K562 (cell line): Measurements from ENCODE around the gene PAX5. TPM values are rescaled to one million over a fixed set of nuclear protein-coding genes. Genes with fewer than 3 reads are reported as not detected.

ENCODE experiments used
- ATAC-seq: fragments of 200-7000 bp; cut with Tn5 transposase; 3 replicates; pipeline ENCODE4 v1.9.1; 2020; ENCODE audit warnings: moderate library complexity
- BruUV-seq: library from RNA; stranded (reverse); fragments of 400-500 nt; replicated peaks from 2 replicates; lab custom pipeline; 2021; lab: Mats Ljungman, UMichigan
- CTCF ChIA-PET: fragments of 300-600 bp; formaldehyde crosslinking; extraction: SDS; loops from one replicate; lab custom pipeline; 2021; ENCODE audit warnings: low intra/inter-chr PET ratio; lab: Yijun Ruan, JAX
- POLR2A ChIA-PET: fragments of 300-600, 350-650 bp; sonication (Branson Sonifier 250); formaldehyde crosslinking; extraction: SDS; loops from one replicate; lab custom pipeline; 2021; ENCODE audit warnings: antibody characterized with exemption, inconsistent platforms; lab: Yijun Ruan, JAX
- DNase-seq, 4 experiments: peaks; one replicate each; pipeline versions ENCODE4 v3.0.0 to v3.0.0-alpha.2; 2011 to 2018; ENCODE audit warnings: low spot score in 3 of 4, mixed read lengths in 3 of 4; ENCODE audit errors: extremely low read depth in 1 of 4
- FAIRE-seq: peaks from 2 replicates; lab custom pipeline; 2011; peaks lifted over from hg19 to GRCh38; lab: Jason Lieb, UNC
- H2AFZ ChIP-seq: 2 replicates; pipeline ENCODE4 v1.6.0; 2011; ENCODE audit warnings: low read depth, low read length, control low read depth, inconsistent platforms
- H3K27ac ChIP-seq: fragments of 200-600 bp; 3 replicates; pipeline ENCODE4 v1.8.0; 2011; ENCODE audit warnings: low read depth, mild to moderate bottlenecking, control low read depth, inconsistent platforms, low read length, moderate library complexity, mixed read lengths; ENCODE audit errors: extremely low read depth
- H3K27me3 ChIP-seq, 2 experiments: fragments of 300-600 bp in 1 of 2; 2 replicates in 1 of 2; 3 replicates in 1 of 2; pipeline versions ENCODE4 v1.6.0 to v1.8.0; 2011; ENCODE audit warnings: inconsistent platforms in 2 of 2, low read length in 2 of 2, mild to moderate bottlenecking in 1 of 2, mixed read lengths in 1 of 2, moderate library complexity in 1 of 2; ENCODE audit not compliant: control insufficient read depth in 2 of 2, insufficient read depth in 2 of 2
- H3K36me3 ChIP-seq: fragments of 300-600 bp; 3 replicates; pipeline ENCODE4 v1.8.0; 2011; ENCODE audit warnings: mild to moderate bottlenecking, low read length, inconsistent platforms; ENCODE audit not compliant: control insufficient read depth, insufficient read depth
- H3K4me1 ChIP-seq, 2 experiments: fragments of 200-600 bp in 1 of 2; replicated peaks in 1 of 2; 2 replicates in 1 of 2; 3 replicates in 1 of 2; pipeline versions ENCODE4 v1.5.1 to v1.8.0; 2011; ENCODE audit warnings: inconsistent platforms in 2 of 2, low read length in 2 of 2, mild to moderate bottlenecking in 1 of 2, mixed read lengths in 1 of 2, moderate library complexity in 1 of 2; ENCODE audit not compliant: control insufficient read depth in 2 of 2, insufficient read depth in 2 of 2
- H3K4me2 ChIP-seq: 2 replicates; pipeline ENCODE4 v1.6.1; 2011; ENCODE audit warnings: low read length, control low read depth, inconsistent platforms, mixed read lengths; ENCODE audit not compliant: insufficient read depth
- H3K4me3 ChIP-seq: fragments of 200-600 bp; sonication (generic), shearing (Covaris generic); 2 replicates; pipeline ENCODE4 v1.5.1; 2016; ENCODE audit warnings: control low read depth, inconsistent platforms
- H3K79me2 ChIP-seq: fragments of 200-600 bp; 3 replicates; pipeline ENCODE4 v1.8.0; 2011; ENCODE audit warnings: low read length, inconsistent platforms; ENCODE audit not compliant: control insufficient read depth, insufficient read depth
- H3K9ac ChIP-seq, 2 experiments: 2 replicates each; pipeline versions ENCODE4 v1.6.0 to v1.6.1; 2011; ENCODE audit warnings: low read depth in 2 of 2, low read length in 2 of 2, control low read depth in 1 of 2, inconsistent platforms in 1 of 2, mild to moderate bottlenecking in 1 of 2, mixed read lengths in 1 of 2; ENCODE audit not compliant: insufficient read depth in 1 of 2
- H3K9me1 ChIP-seq: one replicate; pipeline ENCODE4 v1.6.0; 2011; ENCODE audit warnings: inconsistent platforms, mild to moderate bottlenecking, low read length, moderate library complexity; ENCODE audit not compliant: control insufficient read depth, insufficient read depth
- H3K9me3 ChIP-seq: replicated peaks from 2 replicates; pipeline ENCODE4 v1.5.1; 2011; ENCODE audit warnings: low read depth, low read length, inconsistent platforms; ENCODE audit not compliant: control insufficient read depth, insufficient read depth
- H4K20me1 ChIP-seq: replicated peaks from 2 replicates; pipeline ENCODE4 v1.6.1; 2011; ENCODE audit warnings: low read length, inconsistent platforms, mixed read lengths; ENCODE audit not compliant: control insufficient read depth, insufficient read depth
- FIP1L1 ChIP-seq: fragments of 200-400 bp; formaldehyde crosslinking; IDR thresholded peaks from 2 replicates; pipeline ENCODE4 v1.6.1; 2018; ENCODE audit warnings: mild to moderate bottlenecking, low read depth, low read length; ENCODE audit not compliant: poor library complexity, severe bottlenecking
- GATA2 ChIP-seq: sonication (generic); formaldehyde crosslinking; IDR thresholded peaks from 2 replicates; pipeline ENCODE4 v1.4.0; 2020; ENCODE audit warnings: mild to moderate bottlenecking, missing genetic modification reagents
- MEF2D ChIP-seq: conservative IDR thresholded peaks from 2 replicates; pipeline ENCODE4 v1.6.1; 2016; ENCODE audit warnings: low read depth, missing genetic modification characterization, missing compliant biosample characterization
- MYC ChIP-seq, 2 experiments: fragments of 250-450 bp in 1 of 2; sonication (Bioruptor Pico) in 1 of 2; IDR thresholded peaks; 2 replicates each; pipeline versions ENCODE4 v1.5.1 to v1.6.1; 2012 to 2021; ENCODE audit warnings: low read depth in 2 of 2, borderline replicate concordance in 1 of 2, improper control_type of control experiment in 1 of 2, low read length in 1 of 2, mild to moderate bottlenecking in 1 of 2, moderate library complexity in 1 of 2
- POLR2B ChIP-seq: fragments of 450-650 bp; IDR thresholded peaks from 2 replicates; pipeline ENCODE4 v1.6.1; 2018; ENCODE audit warnings: low read depth; ENCODE audit not compliant: partially characterized antibody
- POLR2H ChIP-seq: IDR thresholded peaks from 2 replicates; pipeline ENCODE4 v1.6.1; 2016; ENCODE audit warnings: missing genetic modification characterization, low read depth, mild to moderate bottlenecking, control low read depth, missing compliant biosample characterization, moderate library complexity
- RBFOX2 ChIP-seq: fragments of 200-400 bp; formaldehyde crosslinking; IDR thresholded peaks from 2 replicates; pipeline ENCODE4 v1.6.1; 2017; ENCODE audit warnings: low read depth, mild to moderate bottlenecking, low read length, moderate library complexity
- SMAD2 ChIP-seq: fragments of 150-350 bp; IDR thresholded peaks from 2 replicates; pipeline ENCODE4 v1.6.1; 2014; ENCODE audit warnings: low read depth, mild to moderate bottlenecking, low read length
- SMARCE1 ChIP-seq: fragments of 450-650 bp; IDR thresholded peaks from 2 replicates; pipeline ENCODE4 v1.7.1; 2016; ENCODE audit warnings: mild to moderate bottlenecking
- TBP ChIP-seq: optimal IDR thresholded peaks from 2 replicates; pipeline ENCODE3; 2011; ENCODE audit warnings: low read depth, low read length, improper control_type of control experiment
- THRB ChIP-seq: fragments of 450-650 bp; formaldehyde crosslinking; conservative IDR thresholded peaks from 2 replicates; pipeline ENCODE4 v1.4.0; 2022; ENCODE audit warnings: mild to moderate bottlenecking, missing genetic modification characterization
- WGBS: fragments of 100-300 bp; shearing (Covaris generic); methylation state at CpG from one replicate; pipeline ENCODE4 v1.1.6; 2016; ENCODE audit warnings: low coverage, mixed read lengths; ENCODE audit not compliant: insufficient coverage; ENCODE audit errors: missing lambda C conversion rate; 5-methylcytosine and 5-hydroxymethylcytosine counted together
- in situ Hi-C: fragments of 300-500 bp; cut with MboI; formaldehyde crosslinking; loops from 4 replicates; pipeline ENCODE4 v1.15.0; 2018; ENCODE audit warnings: inconsistent platforms, mixed read lengths
- intact Hi-C: fragments of 100-400 bp; cut with micrococcal nuclease; formaldehyde crosslinking; loops from 2 replicates; pipeline ENCODE4 v1.14.2; 2022
- polyA plus RNA-seq, 8 experiments: library from polyadenylated mRNA; depleted of rRNA in 4 of 8; stranded (reverse) in 5 of 8; unstranded in 3 of 8; fragments of >200 nt; fragmentation: Nextera tagmentation in 2 of 8; fragmentation: Illumina TruSeq in 1 of 8; extraction: Ambion mirVana in 2 of 8; extraction: Trizol in 1 of 8; gene quantifications; 2 replicates each; pipeline versions ENCODE4 v1.2.1 to v1.2.3, GENCODE V29; 2011 to 2014; ENCODE audit warnings: inconsistent platforms in 1 of 8, missing spikeins in 1 of 8
- total RNA-seq, 7 experiments: library from RNA; depleted of rRNA in 6 of 7; stranded (reverse); fragments of >200 nt in 6 of 7; fragmentation: Illumina TruSeq in 2 of 7; extraction: Trizol in 2 of 7; gene quantifications; 2 replicates each; pipeline versions ENCODE4 v1.2.1 to v1.2.3, GENCODE V29; 2011 to 2021; ENCODE audit warnings: low replicate concordance in 1 of 7
- TF ChIP-seq, protein P1 (sequence below), 2 experiments: fragments of 450-650 bp in 1 of 2; IDR thresholded peaks; 2 replicates each; pipeline ENCODE4 v1.6.1; 2011 to 2017; ENCODE audit warnings: low read depth in 2 of 2, antibody characterized with exemption in 1 of 2, borderline replicate concordance in 1 of 2, low read length in 1 of 2, mild to moderate bottlenecking in 1 of 2, mixed read lengths in 1 of 2; ENCODE audit not compliant: control insufficient read depth in 1 of 2
- TF ChIP-seq, protein P2 (sequence below): sonication (generic); formaldehyde crosslinking; IDR thresholded peaks from 2 replicates; pipeline ENCODE4 v1.8.1; 2023; ENCODE audit warnings: mild to moderate bottlenecking, missing genetic modification reagents

The PAX5 gene
- total and polyA plus RNA-seq, 9 of the 15 experiments (the other 6 are each of a cell fraction or from before 2014, with no cell fraction given) = 0.03 to 0.09 TPM; not detected in 7

- TF ChIP-seq THRB (CRISPR knock-in tag) (no peak), GATA2 (no peak)
- TF ChIP-seq, all 486 proteins: peak for 0
Measured at GRCh38 chr9:37026113-37026930, 7.7 kb downstream of the PAX5 start (continued).

DNA sequence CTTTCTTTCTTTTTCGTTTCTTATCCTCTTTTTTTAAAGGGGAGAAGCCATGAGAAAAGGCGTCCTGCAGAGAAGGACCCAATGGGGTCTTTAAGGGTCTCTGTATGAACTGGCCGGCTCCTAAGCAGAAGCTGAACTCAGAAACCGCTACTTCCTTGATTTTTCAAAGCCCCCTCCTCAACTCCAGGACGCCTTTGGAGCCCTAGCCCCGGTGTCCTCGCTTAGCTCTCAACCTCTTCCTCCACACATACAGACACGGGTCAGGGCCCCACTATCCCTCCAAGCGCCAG lies 8.3 kb downstream of the PAX5 start:
- Histone ChIP-seq H3K27me3 (peaks cover 17 to 58% of the 10 kb centered on the region in 2 experiments), H3K4me2 (no peak overlapping the region), H3K27ac (no peak overlapping the region), H3K4me3 (no peak overlapping the region), H3K79me2 (no peaks in the 10 kb centered on the region), H3K36me3 (no peaks in the 10 kb centered on the region), H3K4me1 (peaks cover 2 to 35% of the 10 kb centered on the region in 2 experiments; a peak in 3 of 5 replicates), H2AFZ (no peak overlapping the region), H4K20me1 (no peaks in the 10 kb centered on the region; the same call in 1 of the 2 replicates), H3K9ac (no peak overlapping the region), H3K9me1 (no peaks in the 10 kb centered on the region), H3K9me3 (no peaks in the 10 kb centered on the region)
- ChIA-PET CTCF (no interaction called here), POLR2A (interaction anchor here (0.9 kb wide), 1 partner anchor 29 kb away, joined by 5 read pairs; no protein-coding TSS in a partner anchor)
- ATAC-seq (no peak), DNase-seq (no peak), FAIRE-seq (no peak)
- in situ Hi-C loops (no loop called here), intact Hi-C loops (no loop called here)
- BruUV-seq = no TSS peak
- WGBS = 0% methylated on average over 7 of the region's 9 CpGs
- TF ChIP-seq POLR2H (tag) (no peak), POLR2B (no peak), MYC (IDR thresholded peaks at IDR 0.05; ENCODE audit: low read depth, low read length) (no peak), MYC (CRISPR knock-in tag; IDR thresholded peaks at IDR 0.05; ENCODE audit: borderline replicate concordance, low read depth) (no peak), SMAD2 (no peak), RBFOX2 (no peak), SMARCE1 (no peak), MEF2D (tag) (no peak), TBP (no peak), FIP1L1 (no peak)
- TF ChIP-seq, protein P1, sequence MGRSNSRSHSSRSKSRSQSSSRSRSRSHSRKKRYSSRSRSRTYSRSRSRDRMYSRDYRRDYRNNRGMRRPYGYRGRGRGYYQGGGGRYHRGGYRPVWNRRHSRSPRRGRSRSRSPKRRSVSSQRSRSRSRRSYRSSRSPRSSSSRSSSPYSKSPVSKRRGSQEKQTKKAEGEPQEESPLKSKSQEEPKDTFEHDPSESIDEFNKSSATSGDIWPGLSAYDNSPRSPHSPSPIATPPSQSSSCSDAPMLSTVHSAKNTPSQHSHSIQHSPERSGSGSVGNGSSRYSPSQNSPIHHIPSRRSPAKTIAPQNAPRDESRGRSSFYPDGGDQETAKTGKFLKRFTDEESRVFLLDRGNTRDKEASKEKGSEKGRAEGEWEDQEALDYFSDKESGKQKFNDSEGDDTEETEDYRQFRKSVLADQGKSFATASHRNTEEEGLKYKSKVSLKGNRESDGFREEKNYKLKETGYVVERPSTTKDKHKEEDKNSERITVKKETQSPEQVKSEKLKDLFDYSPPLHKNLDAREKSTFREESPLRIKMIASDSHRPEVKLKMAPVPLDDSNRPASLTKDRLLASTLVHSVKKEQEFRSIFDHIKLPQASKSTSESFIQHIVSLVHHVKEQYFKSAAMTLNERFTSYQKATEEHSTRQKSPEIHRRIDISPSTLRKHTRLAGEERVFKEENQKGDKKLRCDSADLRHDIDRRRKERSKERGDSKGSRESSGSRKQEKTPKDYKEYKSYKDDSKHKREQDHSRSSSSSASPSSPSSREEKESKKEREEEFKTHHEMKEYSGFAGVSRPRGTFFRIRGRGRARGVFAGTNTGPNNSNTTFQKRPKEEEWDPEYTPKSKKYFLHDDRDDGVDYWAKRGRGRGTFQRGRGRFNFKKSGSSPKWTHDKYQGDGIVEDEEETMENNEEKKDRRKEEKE (IDR thresholded peaks at IDR 0.05; ENCODE audit: borderline replicate concordance in 1 of 2, control insufficient read depth in 1 of 2, low read depth in 2 of 2, low read length in 1 of 2) = no peak
- TF ChIP-seq, protein P2, sequence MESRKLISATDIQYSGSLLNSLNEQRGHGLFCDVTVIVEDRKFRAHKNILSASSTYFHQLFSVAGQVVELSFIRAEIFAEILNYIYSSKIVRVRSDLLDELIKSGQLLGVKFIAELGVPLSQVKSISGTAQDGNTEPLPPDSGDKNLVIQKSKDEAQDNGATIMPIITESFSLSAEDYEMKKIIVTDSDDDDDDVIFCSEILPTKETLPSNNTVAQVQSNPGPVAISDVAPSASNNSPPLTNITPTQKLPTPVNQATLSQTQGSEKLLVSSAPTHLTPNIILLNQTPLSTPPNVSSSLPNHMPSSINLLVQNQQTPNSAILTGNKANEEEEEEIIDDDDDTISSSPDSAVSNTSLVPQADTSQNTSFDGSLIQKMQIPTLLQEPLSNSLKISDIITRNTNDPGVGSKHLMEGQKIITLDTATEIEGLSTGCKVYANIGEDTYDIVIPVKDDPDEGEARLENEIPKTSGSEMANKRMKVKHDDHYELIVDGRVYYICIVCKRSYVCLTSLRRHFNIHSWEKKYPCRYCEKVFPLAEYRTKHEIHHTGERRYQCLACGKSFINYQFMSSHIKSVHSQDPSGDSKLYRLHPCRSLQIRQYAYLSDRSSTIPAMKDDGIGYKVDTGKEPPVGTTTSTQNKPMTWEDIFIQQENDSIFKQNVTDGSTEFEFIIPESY (CRISPR knock-in tag) = no peak
